ENCODE measurements around the gene RBM7. TPM values are rescaled to one million over a fixed set of nuclear protein-coding genes. Genes with fewer than 3 reads are reported as not detected.

RBM7 gene
- total RNA-seq, 2 experiments from 2014 or later = 21.3 to 26.3 TPM

GRCh38 chr11:114440121-114440860 is 39.8 kb downstream of the RBM7 start:
- Histone ChIP-seq H3K9me3 (ENCODE audit: low read length) (no peaks in the 10 kb centered on the region), H3K4me3 (ENCODE audit: low read depth, low read length, poor library complexity, severe bottlenecking) (peak overlapping the region; percentile 91), H4K20me1 (ENCODE audit: insufficient read depth, low read length) (no peaks in the 10 kb centered on the region), H3K79me2 (ENCODE audit: insufficient read depth, low read depth, low read length) (peaks cover 16% of the 10 kb centered on the region; the same call in 1 of the 2 replicates), H2AFZ (ENCODE audit: low read length) (peak overlapping the region; percentile 87; the same call in 1 of the 2 replicates), H3K4me2 (ENCODE audit: low read length) (peak overlapping the region; percentile 88), H3K4me1 (ENCODE audit: insufficient read depth, low read length, poor library complexity, severe bottlenecking) (peaks cover 21% of the 10 kb centered on the region), H3K36me3 (ENCODE audit: insufficient read depth, low read length) (peaks cover 18% of the 10 kb centered on the region), H3K27ac (ENCODE audit: low read depth, low read length, poor library complexity, severe bottlenecking) (no peak overlapping the region), H3K9me2 (ENCODE audit: insufficient read depth, low read length) (0 out of 2 replicates have a peak, but pooled peaks cover 3% of the 10 kb centered on the region)
- intact Hi-C loops (cut with micrococcal nuclease; ENCODE audit: unreplicated experiment) = no loop called here
- no TSS peak for BruUV-seq (replicated peaks)
- ChIA-PET POLR2A (no interaction called here), CTCF (ENCODE audit: unreplicated experiment) (no interaction called here)
- TF ChIP-seq EZH2phosphoT487 (IDR thresholded peaks at IDR 0.05; ENCODE audit: borderline replicate concordance, low read depth, low read length) (no peak), CTCF (conservative IDR thresholded peaks at IDR 0.05; ENCODE audit: low read length) (no peak)
- peak; percentile 11 for DNase-seq (ENCODE audit: low spot score)

GRCh38 chr11:114440971-114441763 is 40.7 kb downstream of the RBM7 start:
- no TSS peak for BruUV-seq (replicated peaks)
- Histone ChIP-seq H3K9me3 (ENCODE audit: low read length) (no peaks in the 10 kb centered on the region), H3K27ac (ENCODE audit: low read depth, low read length, poor library complexity, severe bottlenecking) (no peak overlapping the region), H2AFZ (ENCODE audit: low read length) (no peak overlapping the region), H3K4me3 (ENCODE audit: low read depth, low read length, poor library complexity, severe bottlenecking) (peak overlapping the region; percentile 91), H3K79me2 (ENCODE audit: insufficient read depth, low read depth, low read length) (peaks cover 16% of the 10 kb centered on the region; the same call in 1 of the 2 replicates), H3K9me2 (ENCODE audit: insufficient read depth, low read length) (0 out of 2 replicates have a peak, but pooled peaks cover 3% of the 10 kb centered on the region), H3K36me3 (ENCODE audit: insufficient read depth, low read length) (peaks cover 26% of the 10 kb centered on the region), H4K20me1 (ENCODE audit: insufficient read depth, low read length) (no peaks in the 10 kb centered on the region), H3K4me2 (ENCODE audit: low read length) (peak overlapping the region; percentile 88), H3K4me1 (ENCODE audit: insufficient read depth, low read length, poor library complexity, severe bottlenecking) (peaks cover 21% of the 10 kb centered on the region)
- intact Hi-C loops (cut with micrococcal nuclease; ENCODE audit: unreplicated experiment) = no loop called here
- DNase-seq (ENCODE audit: low spot score) = peak; percentile 5
- CTCF ChIA-PET (ENCODE audit: unreplicated experiment) = no interaction called here
- POLR2A ChIA-PET = no interaction called here
- TF ChIP-seq CTCF (conservative IDR thresholded peaks at IDR 0.05; ENCODE audit: low read length) (no peak), EZH2phosphoT487 (IDR thresholded peaks at IDR 0.05; ENCODE audit: borderline replicate concordance, low read depth, low read length) (no peak)

All from OCI-LY7 (cell line).